BJ (cell line): ENCODE measurements around the gene SMIM3. TPM values are rescaled to one million over a fixed set of nuclear protein-coding genes. Genes with fewer than 3 reads are reported as not detected.
A peak's percentile ranks its signal among the peaks of the same experiment; 100 is the strongest.

Experiments
- CTCF ChIA-PET: fragments of 350-600 bp; formaldehyde crosslinking; extraction: SDS; loops from one replicate; lab custom pipeline; 2021; ENCODE audit warnings: antibody characterized with exemption, inconsistent platforms; lab: Yijun Ruan, JAX
- POLR2A ChIA-PET: fragments of 300-600 bp; sonication (Branson Sonifier 250); formaldehyde crosslinking; extraction: SDS; loops from one replicate; lab custom pipeline; 2021; ENCODE audit warnings: antibody characterized with exemption; lab: Charles Lee
- DNase-seq: peaks from one replicate; pipeline ENCODE4 v3.0.0-alpha.2; 2011; ENCODE audit warnings: low read depth
- H3K27me3 ChIP-seq: 2 replicates; pipeline ENCODE4 v1.6.0; 2011; ENCODE audit warnings: low read length; ENCODE audit not compliant: control insufficient read depth, insufficient read depth
- H3K36me3 ChIP-seq: 2 replicates; pipeline ENCODE4 v1.5.1; 2011; ENCODE audit warnings: low read length; ENCODE audit not compliant: control insufficient read depth, insufficient read depth
- H3K4me3 ChIP-seq: 2 replicates; pipeline ENCODE4 v1.5.1; 2011; ENCODE audit warnings: low read depth, mild to moderate bottlenecking, control low read depth, low read length
- CTCF ChIP-seq: IDR thresholded peaks from 2 replicates; pipeline ENCODE4 v1.5.1; 2011; ENCODE audit warnings: low read depth, mild to moderate bottlenecking, control low read depth, inconsistent platforms, low read length, moderate library complexity; ENCODE audit not compliant: insufficient read depth
- polyA minus RNA-seq: library from RNA; depleted of rRNA, polyadenylated mRNA; stranded (reverse); fragments of >200 nt; gene quantifications from 2 replicates; pipeline ENCODE4 v1.2.3, GENCODE V29; 2011; rRNA and poly(A)+ RNA removed
- polyA plus RNA-seq: library from polyadenylated mRNA; depleted of rRNA; stranded (reverse); fragments of >200 nt; gene quantifications from 2 replicates; pipeline ENCODE4 v1.2.3, GENCODE V29; 2011; rRNA removed

The SMIM3 gene, protein sequence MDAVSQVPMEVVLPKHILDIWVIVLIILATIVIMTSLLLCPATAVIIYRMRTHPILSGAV
- polyA plus RNA-seq = 43.7 and 45.0 TPM in 2 replicates
- 11.0 and 12.7 TPM in 2 replicates for polyA minus RNA-seq

- Histone ChIP-seq H3K4me3 (peak within 1 kb of the TSS; percentile 90), H3K36me3 (no peaks in the 10 kb centered on the region), H3K27me3 (no peaks in the 10 kb centered on the region)
- TF ChIP-seq CTCF = peak; percentile 43
- no peak for DNase-seq
- ChIA-PET CTCF (interaction anchor here (0.8 to 5.7 kb wide), 14 partner anchors 8 to 319 kb away, joined by 3 to 27 read pairs (median 4); no protein-coding TSS in a partner anchor), POLR2A (interaction anchor here (0.9 to 1.3 kb wide), 2 partner anchors 11 to 15 kb away, joined by 3 to 6 read pairs; no protein-coding TSS in a partner anchor)
These were observed at the start of gene SMIM3 for GRCh38 chr5:150778517-150779396. Gene SMIM3 (plus strand): TSS chr5:150778757. CDS start chr5:150795441, 16,684 bp downstream.

DNA sequence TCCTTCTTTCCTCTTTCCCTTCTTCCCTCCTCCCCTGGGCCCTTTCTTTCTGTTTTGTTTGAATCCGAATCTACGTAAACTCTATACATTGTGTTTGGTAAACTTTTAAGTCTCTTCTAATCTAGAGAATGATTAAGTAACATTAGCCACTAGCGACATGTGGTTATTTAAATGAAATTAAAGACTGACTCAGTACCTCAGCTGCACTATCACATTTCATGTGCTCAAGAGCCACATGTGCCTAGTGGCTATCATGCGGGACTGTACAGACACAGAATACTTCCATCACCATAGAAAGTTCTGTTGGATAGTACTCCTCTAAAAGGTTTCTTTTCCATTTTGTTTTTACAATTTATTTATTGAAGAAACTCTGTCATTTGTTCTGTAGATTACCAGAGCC lies 48.7 kb upstream of the SMIM3 start:
- ChIA-PET CTCF (interaction anchor here (1.1 kb wide), 1 partner anchor 49 kb away, joined by 3 read pairs; the partner anchor contains the start of gene SMIM3), POLR2A (no interaction called here)
- Histone ChIP-seq H3K4me3 (no peak overlapping the region), H3K36me3 (peaks cover 8% of the 10 kb centered on the region), H3K27me3 (no peaks in the 10 kb centered on the region)
- no peak for TF ChIP-seq CTCF
- no peak for DNase-seq

- no peak overlapping the region for H3K4me3 ChIP-seq
- peaks cover 8% of the 10 kb centered on the region for H3K36me3 ChIP-seq
- ChIA-PET POLR2A (no interaction called here), CTCF (interaction anchor here (0.6 to 1.7 kb wide), 3 partner anchors 10 to 177 kb away, joined by 3 read pairs; no protein-coding TSS in a partner anchor)
- no peaks in the 10 kb centered on the region for H3K27me3 ChIP-seq
- TF ChIP-seq CTCF = no peak
- no peak for DNase-seq
These were observed 46.8 kb upstream of the SMIM3 start for GRCh38 chr5:150731669-150732242.

DNA sequence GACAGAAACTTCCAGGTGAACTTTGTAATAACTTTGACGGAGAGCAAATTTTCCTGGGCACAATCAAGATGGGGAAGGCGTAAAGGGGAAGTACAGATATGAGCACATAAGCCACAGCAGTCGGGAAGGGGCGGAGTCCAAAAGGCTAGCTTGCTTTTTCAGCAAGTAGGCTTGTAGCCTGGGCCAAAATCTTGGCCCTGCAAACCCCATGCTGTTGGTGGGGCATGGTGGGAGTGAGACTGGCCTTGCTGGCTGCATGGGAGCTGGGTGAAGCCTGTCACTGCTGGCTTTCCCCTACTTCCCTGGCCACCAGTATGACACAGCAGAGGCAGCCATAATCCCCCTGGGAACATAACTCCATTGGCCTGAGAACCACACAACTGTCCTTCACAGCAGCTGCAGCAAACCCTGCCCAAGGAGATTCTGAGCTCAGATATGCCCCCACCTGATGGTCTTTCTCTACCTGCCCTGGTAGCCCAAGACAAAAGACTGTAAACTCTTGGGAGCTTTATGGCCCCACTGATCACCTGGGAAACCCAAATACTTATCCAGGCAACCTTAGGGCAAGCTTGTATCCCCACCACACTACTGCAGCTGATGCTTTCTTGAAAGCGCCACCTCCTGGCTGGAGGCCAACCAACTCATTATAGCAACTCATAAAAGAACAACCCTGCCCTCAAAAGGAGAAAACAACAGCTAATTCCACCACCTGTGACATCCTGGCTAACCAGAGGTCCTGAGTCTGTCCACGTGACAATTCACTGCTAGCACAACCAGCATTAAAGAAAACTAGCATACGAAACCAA lies 43.8 kb upstream of the SMIM3 start:
- DNase-seq = no peak
- Histone ChIP-seq H3K27me3 (no peaks in the 10 kb centered on the region), H3K36me3 (peaks cover 6% of the 10 kb centered on the region), H3K4me3 (no peak overlapping the region)
- POLR2A ChIA-PET = no interaction called here
- TF ChIP-seq CTCF = no peak
- CTCF ChIA-PET = no interaction called here
